Epithelial cell of prostate (primary cell): Measurements from ENCODE around the gene PARPBP.
"Not testable (repeated sequence)": the region's sequence is repeated elsewhere in the genome, so short reads cannot be mapped to it uniquely, and the experiment has no call there.

Experiments
- DNase-seq: peaks from one replicate; pipeline ENCODE4 v3.0.0-alpha.2; 2011; ENCODE audit warnings: low read depth, low spot score
- H3K27ac ChIP-seq: fragments of 450-650 bp; 2 replicates; pipeline ENCODE4 v1.5.1; 2017; ENCODE audit warnings: mild to moderate bottlenecking

Gene PARPBP

DNA sequence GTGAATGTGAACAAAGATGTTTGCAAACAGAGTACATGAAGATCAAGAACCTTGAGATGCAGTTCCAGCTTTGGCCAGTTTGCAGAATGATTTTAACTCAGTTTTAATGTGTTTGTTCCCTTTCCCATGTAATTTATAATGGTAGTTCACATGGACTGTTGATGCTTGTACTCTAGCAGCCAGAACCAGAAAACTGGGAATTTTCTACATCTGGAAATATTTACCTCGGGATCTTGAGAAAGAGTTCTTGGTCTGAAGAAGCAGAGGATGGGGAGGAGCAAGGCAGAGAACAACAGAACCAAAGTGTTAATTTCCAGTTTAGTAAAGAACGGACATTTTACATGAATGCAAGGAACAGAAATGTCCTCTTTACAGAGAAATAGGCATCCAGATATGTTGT lies 114.6 kb downstream of the PARPBP start:
- H3K27ac ChIP-seq, result no peak overlapping the region
- no peak for DNase-seq

DNA sequence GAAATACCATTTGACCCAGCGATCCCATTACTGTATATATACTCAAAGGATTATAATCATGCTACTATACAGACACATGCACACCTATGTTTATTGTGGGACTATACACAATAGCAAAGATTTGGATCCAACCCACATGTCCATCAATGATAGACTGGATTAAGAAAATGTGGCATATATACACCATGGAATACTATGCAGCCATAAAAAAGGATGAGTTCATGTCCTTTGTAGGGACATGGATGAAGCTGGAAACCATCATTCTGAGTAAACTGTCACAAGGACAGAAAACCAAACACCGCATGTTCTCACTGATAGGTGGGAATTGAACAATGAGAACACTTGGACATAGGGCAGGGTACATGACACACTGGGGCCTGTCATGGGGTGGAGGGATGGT lies 120.9 kb downstream of the PARPBP start:
- H3K27ac ChIP-seq, DNase-seq: not testable (repeated sequence)
